GM10248 (cell line): ENCODE results near the gene TROAP.
A peak's percentile ranks its signal among the peaks of the same experiment; 100 is the strongest.

Source experiments
- CTCF ChIA-PET: fragments of 300-600 bp; sonication (Branson Sonifier 250); formaldehyde crosslinking; extraction: SDS; loops from one replicate; lab custom pipeline; 2021; ENCODE audit warnings: antibody characterized with exemption; lab: Yijun Ruan, JAX
- POLR2A ChIA-PET: fragments of 350-650 bp; sonication (Branson Sonifier 250); formaldehyde crosslinking; extraction: SDS; loops from one replicate; lab custom pipeline; 2020; ENCODE audit warnings: antibody characterized with exemption; lab: Yijun Ruan, JAX
- DNase-seq: peaks from one replicate; pipeline ENCODE4 v3.0.0; 2012; ENCODE audit errors: extremely low spot score
- CTCF ChIP-seq: IDR thresholded peaks from 2 replicates; pipeline ENCODE4 v1.5.1; 2012; ENCODE audit warnings: mild to moderate bottlenecking, low read depth; ENCODE audit errors: extremely low read depth, missing control alignments, control extremely low read depth

The TROAP gene

GRCh38 chr12:49349266-49349665 lies 26.2 kb downstream of the TROAP start:
- TF ChIP-seq CTCF: no peak
- no peak for DNase-seq
- CTCF ChIA-PET: interaction anchor here (0.7 to 9.6 kb wide), 9 partner anchors 9 to 233 kb away, joined by 3 to 239 read pairs (median 5); partner anchors contain the start of genes C1QL4, PRPH and SPATS2
- POLR2A ChIA-PET: interaction anchor here (1.1 kb wide), 1 partner anchor 186 kb away, joined by 3 read pairs; no protein-coding TSS in a partner anchor

DNA sequence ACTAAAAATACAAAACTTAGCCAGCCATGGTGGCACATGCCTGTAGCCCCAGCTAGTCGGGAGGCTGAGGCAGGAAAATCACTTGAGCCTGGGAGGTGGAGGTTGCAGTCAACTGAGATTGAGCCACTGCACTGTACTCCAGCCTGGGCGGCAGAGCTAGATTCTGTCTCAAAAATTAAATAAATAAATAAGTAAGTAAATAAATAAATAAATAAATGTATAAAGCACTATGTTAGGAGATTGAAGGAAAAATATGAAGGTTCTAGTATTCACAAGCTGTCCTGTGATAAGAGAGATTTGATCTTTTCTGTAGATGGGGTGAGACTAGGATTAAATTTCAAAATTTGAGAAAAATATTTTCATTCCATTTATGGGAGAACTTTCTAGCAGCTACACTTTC lies 29.3 kb downstream of the TROAP start:
- DNase-seq: no peak
- TF ChIP-seq CTCF: no peak
- ChIA-PET POLR2A (no interaction called here), CTCF (interaction anchor here (1.0 to 9.6 kb wide), 7 partner anchors 10 to 269 kb away, joined by 3 to 239 read pairs (median 8); partner anchors contain the start of gene PRPH)

DNA sequence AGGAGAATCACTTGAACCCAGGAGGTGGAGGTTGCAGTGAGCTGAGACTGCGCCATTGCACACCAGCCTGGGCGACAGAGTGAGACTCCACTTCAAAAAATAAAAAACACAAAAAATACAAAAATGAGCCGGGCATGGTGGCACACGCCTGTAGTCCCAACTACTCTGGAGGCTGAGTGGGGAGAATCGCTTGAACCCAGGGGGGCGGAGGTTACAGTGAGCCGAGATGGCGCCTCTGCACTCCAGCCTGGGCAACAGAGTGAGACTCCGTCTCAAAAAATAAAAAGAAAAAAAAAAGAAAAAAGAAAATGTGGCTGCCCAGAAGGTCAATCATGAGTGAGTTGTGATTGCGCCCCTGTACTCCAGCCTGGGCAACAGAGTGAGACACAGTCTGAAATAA lies 32.9 kb downstream of the TROAP start:
- DNase-seq: no peak
- no peak for TF ChIP-seq CTCF
- ChIA-PET POLR2A (no interaction called here), CTCF (interaction anchor here (0.7 to 11.9 kb wide), 7 partner anchors 37 to 224 kb away, joined by 3 to 410 read pairs (median 62); partner anchors contain the start of gene PRPH)

DNA sequence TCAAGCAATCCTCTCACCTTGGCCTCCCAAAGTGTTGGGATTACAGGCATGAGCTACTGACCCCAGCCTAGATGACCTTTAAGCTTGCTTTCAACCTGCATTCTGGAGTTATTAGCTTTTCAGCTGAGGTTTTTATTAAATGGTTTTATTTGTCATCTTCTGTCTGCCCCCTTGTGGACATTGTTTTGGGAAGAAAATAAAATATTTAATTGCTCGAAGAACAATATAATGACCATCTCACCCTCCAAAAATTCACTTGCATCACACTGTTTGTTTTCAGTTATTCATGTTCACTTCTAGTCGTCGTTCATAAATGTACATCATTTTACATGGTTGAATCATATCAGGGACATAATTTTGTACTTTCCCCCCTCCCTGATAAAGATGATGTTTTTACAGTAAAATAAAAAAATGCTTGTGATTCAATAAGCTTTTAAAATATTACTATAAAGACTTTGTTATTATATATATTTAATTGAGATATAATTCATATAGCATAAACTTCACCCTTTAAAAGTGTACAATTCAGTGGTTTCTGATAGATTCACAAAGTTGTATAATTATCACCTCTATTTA lies 34.1 kb downstream of the TROAP start:
- ChIA-PET CTCF (interaction anchor here (0.7 to 11.9 kb wide), 35 partner anchors 9 to 346 kb away, joined by 3 to 410 read pairs (median 10); partner anchors contain the start of genes DNAJC22, KCNH3, PRPH and SPATS2), POLR2A (interaction anchor here (0.7 to 1.2 kb wide), 2 partner anchors 9 to 56 kb away, joined by 3 to 9 read pairs; no protein-coding TSS in a partner anchor)
- DNase-seq: peak; percentile 20
- TF ChIP-seq CTCF: peak; percentile 32

DNA sequence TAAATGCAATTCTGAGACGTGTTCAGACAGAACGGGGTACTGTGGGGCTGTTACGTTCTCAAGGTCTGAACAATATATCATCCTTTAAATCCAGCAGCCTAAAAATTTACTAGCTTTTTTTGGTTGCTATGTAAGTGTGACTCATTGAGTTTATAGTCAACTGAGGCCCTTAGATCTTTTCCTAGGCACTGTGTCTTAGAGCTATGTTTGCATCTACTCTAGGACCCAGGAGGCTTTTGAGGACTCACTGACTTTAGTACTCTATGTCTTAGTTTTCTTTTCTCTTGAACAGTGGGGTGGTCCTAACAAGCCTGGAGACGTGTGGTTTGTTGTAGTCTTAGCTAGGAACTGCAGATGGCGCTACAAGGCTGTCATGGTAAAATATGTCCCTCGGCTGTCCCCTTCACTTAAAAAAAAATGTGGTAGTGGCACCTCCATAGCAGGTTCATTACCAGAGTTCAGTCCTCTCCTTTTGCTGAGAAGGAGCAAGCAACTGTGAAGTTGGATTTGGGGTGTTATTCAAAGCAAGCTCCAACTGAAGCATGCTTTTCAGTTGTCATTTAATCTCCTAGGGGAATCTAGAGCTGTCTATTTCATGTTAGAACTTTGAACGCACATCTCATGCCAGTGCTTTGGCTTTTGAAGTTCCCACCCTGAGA lies 35.6 kb downstream of the TROAP start:
- ChIA-PET CTCF (interaction anchor here (0.5 to 11.9 kb wide), 96 partner anchors 10 to 478 kb away, joined by 3 to 410 read pairs (median 5); partner anchors contain the start of genes C1QL4, DNAJC22, FAM186B and KCNH3), POLR2A (interaction anchor here (1.0 to 1.2 kb wide), 3 partner anchors 8 to 155 kb away, joined by 3 to 9 read pairs (median 4); no protein-coding TSS in a partner anchor)
- TF ChIP-seq CTCF: peak; percentile 69
- peak; percentile 70 for DNase-seq

GRCh38 chr12:49359671-49360070 lies 36.6 kb downstream of the TROAP start:
- POLR2A ChIA-PET: interaction anchor here (1.2 kb wide), 1 partner anchor 154 kb away, joined by 4 read pairs; no protein-coding TSS in a partner anchor
- no peak for DNase-seq
- TF ChIP-seq CTCF: no peak
- CTCF ChIA-PET: interaction anchor here (0.9 to 11.9 kb wide), 31 partner anchors 9 to 275 kb away, joined by 3 to 410 read pairs (median 10); partner anchors contain the start of genes DNAJC22, PRPF40B, PRPH and SPATS2
